Fibroblast of gingiva (primary cell): ENCODE results near the gene PDCD10.

ENCODE experiments used
- DNase-seq: peaks from one replicate; pipeline ENCODE4 v3.0.0-alpha.2; 2011; ENCODE audit warnings: low read depth

PDCD10 gene

GRCh38 chr3:167673221-167673620 lies 61.5 kb downstream of the PDCD10 start:
- no peak for DNase-seq

- DNase-seq: no peak
Observed at GRCh38 chr3:167671878-167672427, 62.7 kb downstream of the PDCD10 start.

- no peak for DNase-seq
Observed at GRCh38 chr3:167669699-167670098, 65.0 kb downstream of the PDCD10 start.

GRCh38 chr3:167668651-167669050 lies 66.0 kb downstream of the PDCD10 start:
- no peak for DNase-seq

GRCh38 chr3:167666563-167666962 lies 68.1 kb downstream of the PDCD10 start:
- no peak for DNase-seq

- no peak for DNase-seq
Observed at GRCh38 chr3:167662919-167663400, 71.7 kb downstream of the PDCD10 start.

- DNase-seq: no peak
Observed at GRCh38 chr3:167657684-167658225, 76.9 kb downstream of the PDCD10 start.

- no peak for DNase-seq
Observed at GRCh38 chr3:167656821-167657220, 77.9 kb downstream of the PDCD10 start.

GRCh38 chr3:167653760-167654159 lies 80.9 kb downstream of the PDCD10 start, which contains the start of gene WDR49:
Gene WDR49 (minus strand): TSS chr3:167653942. CDS start chr3:167653425, 517 bp downstream.
- DNase-seq: no peak

GRCh38 chr3:167653155-167653554 lies 81.5 kb downstream of the PDCD10 start:
- DNase-seq: no peak

- no peak for DNase-seq
Observed at GRCh38 chr3:167651826-167652225, 82.9 kb downstream of the PDCD10 start.

- DNase-seq: no peak
Observed at GRCh38 chr3:167650459-167650858, 84.2 kb downstream of the PDCD10 start.

- no peak for DNase-seq
Observed at GRCh38 chr3:167649746-167650145, 84.9 kb downstream of the PDCD10 start.

GRCh38 chr3:167644611-167645010 lies 90.1 kb downstream of the PDCD10 start:
- no peak for DNase-seq
